GM23338 (cell line): ENCODE data around the gene VAMP8. TPM values are rescaled to one million over a fixed set of nuclear protein-coding genes. Genes with fewer than 3 reads are reported as not detected.
A peak's percentile ranks its signal among the peaks of the same experiment; 100 is the strongest.
"Not testable (repeated sequence)": the region's sequence is repeated elsewhere in the genome, so short reads cannot be mapped to it uniquely, and the experiment has no call there.

Source experiments
- ATAC-seq: fragments of 200-7000 bp; cut with Tn5 transposase; 3 replicates; pipeline ENCODE4 v1.9.1; 2020
- DNase-seq: peaks from one replicate; pipeline ENCODE4 v3.0.0-alpha.2; 2015; ENCODE audit warnings: low spot score
- H2AFZ ChIP-seq: fragments of 200-600 bp; sonication (generic); 2 replicates; pipeline ENCODE4 v1.8.0; 2016; ENCODE audit warnings: antibody characterized with exemption, mild to moderate bottlenecking, moderate library complexity
- H3F3A ChIP-seq: fragments of 200-600 bp; sonication (generic); replicated peaks from 2 replicates; pipeline ENCODE4 v1.8.0; 2017; ENCODE audit warnings: antibody characterized with exemption, mixed run types, low read depth
- H3K27ac ChIP-seq: fragments of 200-600 bp; sonication (generic); 2 replicates; pipeline ENCODE4 v1.6.1; 2016; ENCODE audit warnings: low read depth
- H3K27me3 ChIP-seq: fragments of 200-600 bp; sonication (generic); 2 replicates; pipeline ENCODE4 v1.8.0; 2016; ENCODE audit warnings: mild to moderate bottlenecking, mixed run types, moderate library complexity; ENCODE audit not compliant: insufficient read depth
- H3K36me3 ChIP-seq: fragments of 200-600 bp; sonication (generic); 2 replicates; pipeline ENCODE4 v1.8.0; 2016; ENCODE audit warnings: mild to moderate bottlenecking; ENCODE audit not compliant: insufficient read depth
- H3K4me1 ChIP-seq: fragments of 200-600 bp; sonication (generic); 2 replicates; pipeline ENCODE4 v1.8.0; 2016; ENCODE audit warnings: mild to moderate bottlenecking, moderate library complexity; ENCODE audit not compliant: insufficient read depth
- H3K4me2 ChIP-seq: fragments of 200-600 bp; sonication (generic); 2 replicates; pipeline ENCODE4 v1.7.1; 2017; ENCODE audit warnings: mixed run types
- H3K4me3 ChIP-seq: fragments of 200-600 bp; sonication (generic); 2 replicates; pipeline ENCODE4 v1.6.1; 2016; ENCODE audit warnings: mixed run types
- H3K79me2 ChIP-seq: fragments of 200-600 bp; sonication (generic); replicated peaks from 2 replicates; pipeline ENCODE4 v1.8.0; 2017; ENCODE audit warnings: mild to moderate bottlenecking; ENCODE audit not compliant: insufficient read depth
- H3K9me2 ChIP-seq: fragments of 200-600 bp; sonication (generic); 2 replicates; pipeline ENCODE4 v1.8.0; 2017; ENCODE audit not compliant: insufficient read depth
- H4K20me1 ChIP-seq: fragments of 200-600 bp; sonication (generic); replicated peaks from 2 replicates; pipeline ENCODE4 v1.8.0; 2017; ENCODE audit warnings: mild to moderate bottlenecking; ENCODE audit not compliant: insufficient read depth
- H3K27ac Mint-ChIP-seq: 2 replicates; pipeline ENCODE4 v1.8.0; 2020; ENCODE audit warnings: inconsistent platforms, mild to moderate bottlenecking, moderate library complexity, mixed read lengths
- H3K27me3 Mint-ChIP-seq: 3 replicates; pipeline ENCODE4 v1.8.0; 2022; ENCODE audit warnings: low read depth, mild to moderate bottlenecking, moderate library complexity, mixed read lengths, inconsistent platforms; ENCODE audit not compliant: insufficient read depth, poor library complexity
- H3K36me3 Mint-ChIP-seq: 3 replicates; pipeline ENCODE4 v1.8.0; 2021; ENCODE audit warnings: low read depth, mild to moderate bottlenecking, inconsistent platforms, moderate library complexity, mixed read lengths
- H3K4me1 Mint-ChIP-seq: 3 replicates; pipeline ENCODE4 v1.8.0; 2020; ENCODE audit warnings: mild to moderate bottlenecking, inconsistent platforms, mixed read lengths
- H3K4me3 Mint-ChIP-seq: 3 replicates; pipeline ENCODE4 v1.8.0; 2021; ENCODE audit warnings: moderate library complexity, mild to moderate bottlenecking, inconsistent platforms, mixed read lengths
- H3K9me3 Mint-ChIP-seq: 3 replicates; pipeline ENCODE4 v1.8.0; 2020; ENCODE audit warnings: moderate library complexity, mild to moderate bottlenecking, inconsistent platforms, mixed read lengths
- EZH2 ChIP-seq: fragments of 200-600 bp; sonication (generic); IDR thresholded peaks from one replicate; pipeline ENCODE4 v1.8.0; 2017; ENCODE audit warnings: antibody characterized with exemption, mild to moderate bottlenecking, low read depth; ENCODE audit not compliant: unreplicated experiment
- NANOG ChIP-seq: IDR thresholded peaks from 2 replicates; pipeline ENCODE4 v1.6.1; 2016; ENCODE audit warnings: antibody characterized with exemption, borderline replicate concordance
- POLR2AphosphoS5 ChIP-seq: IDR thresholded peaks from 2 replicates; pipeline ENCODE4 v1.6.1; 2016; ENCODE audit warnings: antibody characterized with exemption, low read depth
- STAT1 ChIP-seq: IDR thresholded peaks from one replicate; pipeline ENCODE4 v1.6.1; 2016; ENCODE audit warnings: antibody characterized with exemption; ENCODE audit not compliant: unreplicated experiment
- ZNF114 ChIP-seq: fragments of 250-450 bp; sonication (Bioruptor Pico); IDR thresholded peaks from 2 replicates; pipeline ENCODE4 v1.5.0; 2020; ENCODE audit warnings: mild to moderate bottlenecking, moderate library complexity
- polyA plus RNA-seq: library from polyadenylated mRNA; unstranded; fragments of >200 nt; fragmentation: Nextera tagmentation; extraction: Ambion mirVana; gene quantifications from 2 replicates; pipeline ENCODE4 v1.2.1, GENCODE V29; 2016
- total RNA-seq: library from RNA; depleted of rRNA; stranded (reverse); fragments of >200 nt; shearing (Covaris generic); gene quantifications from 2 replicates; pipeline ENCODE4 v1.2.3, GENCODE V29; 2014
- TF ChIP-seq, protein P1 (sequence below): fragments of 250-450 bp; sonication (Bioruptor Pico); IDR thresholded peaks from 2 replicates; pipeline ENCODE4 v1.5.0; 2020; ENCODE audit warnings: mild to moderate bottlenecking, moderate library complexity

Gene VAMP8
- total and polyA plus RNA-seq, 2 experiments from 2014 or later = 16.3 to 71.7 TPM

GRCh38 chr2:85544254-85544691 is 33.1 kb upstream of the VAMP8 start:
- not testable (repeated sequence) for H3K27me3 ChIP-seq, H2AFZ ChIP-seq, H3K27ac Mint-ChIP-seq, H3K9me2 ChIP-seq, H3K4me3 ChIP-seq, H3K4me3 Mint-ChIP-seq, ATAC-seq, H3K9me3 Mint-ChIP-seq, DNase-seq, H3K4me2 ChIP-seq
- peak; percentile 40 for TF ChIP-seq POLR2AphosphoS5
- peaks cover 19% of the 10 kb centered on the region for H3K27me3 Mint-ChIP-seq
- peaks cover 60% of the 10 kb centered on the region for H3K36me3 ChIP-seq
- peaks cover 76% of the 10 kb centered on the region for H3F3A ChIP-seq
- H3K4me1 Mint-ChIP-seq = peaks cover 34% of the 10 kb centered on the region
- H3K36me3 Mint-ChIP-seq = peaks cover 84% of the 10 kb centered on the region
- H4K20me1 ChIP-seq = peaks cover 38% of the 10 kb centered on the region
- peaks cover 16% of the 10 kb centered on the region for H3K4me1 ChIP-seq
- peaks cover 36% of the 10 kb centered on the region for H3K79me2 ChIP-seq
- peak overlapping the region; percentile 67; the same call in 1 of the 2 replicates for H3K27ac ChIP-seq

- not testable (repeated sequence) for H3K4me3 Mint-ChIP-seq, H3K4me2 ChIP-seq, H2AFZ ChIP-seq, ATAC-seq, H3K4me3 ChIP-seq, H3K9me3 Mint-ChIP-seq, DNase-seq, H3K27ac Mint-ChIP-seq, H3K9me2 ChIP-seq, H3K27me3 ChIP-seq
- Histone ChIP-seq H3K36me3 (peaks cover 65% of the 10 kb centered on the region), H4K20me1 (peaks cover 33% of the 10 kb centered on the region), H3F3A (peaks cover 71% of the 10 kb centered on the region), H3K27ac (peak overlapping the region; percentile 80), H3K4me1 (peaks cover 16% of the 10 kb centered on the region), H3K79me2 (peaks cover 27% of the 10 kb centered on the region)
- H3K27me3 Mint-ChIP-seq = peaks cover 21% of the 10 kb centered on the region
- peaks cover 40% of the 10 kb centered on the region for H3K4me1 Mint-ChIP-seq
- H3K36me3 Mint-ChIP-seq = peaks cover 84% of the 10 kb centered on the region
Measured at GRCh38 chr2:85544915-85545779, 32.2 kb upstream of the VAMP8 start.

DNA sequence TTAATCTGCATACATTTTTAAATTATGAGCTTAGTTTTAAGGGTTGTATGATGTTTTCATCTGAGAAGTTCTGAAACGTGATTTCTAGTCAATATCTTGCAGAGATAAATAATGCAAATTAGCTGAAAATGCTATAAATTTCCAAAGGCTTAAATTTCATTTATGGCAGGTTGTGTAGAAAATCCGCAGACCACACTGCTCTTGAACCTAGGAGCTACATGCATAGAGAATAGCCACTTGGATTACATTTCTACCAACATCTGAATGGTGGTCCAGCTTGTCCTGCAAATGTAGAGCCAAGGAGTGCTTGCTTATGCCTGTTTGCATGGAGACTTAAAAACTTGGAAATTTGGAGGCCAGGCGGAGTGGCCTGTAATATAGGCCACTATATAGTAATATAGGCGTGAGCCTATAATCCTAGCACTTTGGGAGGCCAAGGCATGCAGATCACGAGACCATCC is 31.6 kb upstream of the VAMP8 start:
- Mint-ChIP-seq H3K36me3 (peaks cover 84% of the 10 kb centered on the region), H3K27ac (no peak overlapping the region), H3K4me1 (peaks cover 39% of the 10 kb centered on the region), H3K27me3 (peaks cover 21% of the 10 kb centered on the region), H3K9me3 (no peaks in the 10 kb centered on the region; the same call in 2 of the 3 replicates), H3K4me3 (no peak overlapping the region)
- Histone ChIP-seq H3K27ac (peak overlapping the region; percentile 80), H3K4me2 (no peak overlapping the region), H4K20me1 (peaks cover 26% of the 10 kb centered on the region), H3F3A (peaks cover 66% of the 10 kb centered on the region), H3K9me2 (no peaks in the 10 kb centered on the region), H3K36me3 (peaks cover 64% of the 10 kb centered on the region), H3K27me3 (no peaks in the 10 kb centered on the region), H2AFZ (no peak overlapping the region), H3K4me1 (peaks cover 13% of the 10 kb centered on the region), H3K4me3 (no peak overlapping the region), H3K79me2 (peaks cover 20% of the 10 kb centered on the region)
- ATAC-seq (no peak), DNase-seq (no peak)
- TF ChIP-seq, protein P1, sequence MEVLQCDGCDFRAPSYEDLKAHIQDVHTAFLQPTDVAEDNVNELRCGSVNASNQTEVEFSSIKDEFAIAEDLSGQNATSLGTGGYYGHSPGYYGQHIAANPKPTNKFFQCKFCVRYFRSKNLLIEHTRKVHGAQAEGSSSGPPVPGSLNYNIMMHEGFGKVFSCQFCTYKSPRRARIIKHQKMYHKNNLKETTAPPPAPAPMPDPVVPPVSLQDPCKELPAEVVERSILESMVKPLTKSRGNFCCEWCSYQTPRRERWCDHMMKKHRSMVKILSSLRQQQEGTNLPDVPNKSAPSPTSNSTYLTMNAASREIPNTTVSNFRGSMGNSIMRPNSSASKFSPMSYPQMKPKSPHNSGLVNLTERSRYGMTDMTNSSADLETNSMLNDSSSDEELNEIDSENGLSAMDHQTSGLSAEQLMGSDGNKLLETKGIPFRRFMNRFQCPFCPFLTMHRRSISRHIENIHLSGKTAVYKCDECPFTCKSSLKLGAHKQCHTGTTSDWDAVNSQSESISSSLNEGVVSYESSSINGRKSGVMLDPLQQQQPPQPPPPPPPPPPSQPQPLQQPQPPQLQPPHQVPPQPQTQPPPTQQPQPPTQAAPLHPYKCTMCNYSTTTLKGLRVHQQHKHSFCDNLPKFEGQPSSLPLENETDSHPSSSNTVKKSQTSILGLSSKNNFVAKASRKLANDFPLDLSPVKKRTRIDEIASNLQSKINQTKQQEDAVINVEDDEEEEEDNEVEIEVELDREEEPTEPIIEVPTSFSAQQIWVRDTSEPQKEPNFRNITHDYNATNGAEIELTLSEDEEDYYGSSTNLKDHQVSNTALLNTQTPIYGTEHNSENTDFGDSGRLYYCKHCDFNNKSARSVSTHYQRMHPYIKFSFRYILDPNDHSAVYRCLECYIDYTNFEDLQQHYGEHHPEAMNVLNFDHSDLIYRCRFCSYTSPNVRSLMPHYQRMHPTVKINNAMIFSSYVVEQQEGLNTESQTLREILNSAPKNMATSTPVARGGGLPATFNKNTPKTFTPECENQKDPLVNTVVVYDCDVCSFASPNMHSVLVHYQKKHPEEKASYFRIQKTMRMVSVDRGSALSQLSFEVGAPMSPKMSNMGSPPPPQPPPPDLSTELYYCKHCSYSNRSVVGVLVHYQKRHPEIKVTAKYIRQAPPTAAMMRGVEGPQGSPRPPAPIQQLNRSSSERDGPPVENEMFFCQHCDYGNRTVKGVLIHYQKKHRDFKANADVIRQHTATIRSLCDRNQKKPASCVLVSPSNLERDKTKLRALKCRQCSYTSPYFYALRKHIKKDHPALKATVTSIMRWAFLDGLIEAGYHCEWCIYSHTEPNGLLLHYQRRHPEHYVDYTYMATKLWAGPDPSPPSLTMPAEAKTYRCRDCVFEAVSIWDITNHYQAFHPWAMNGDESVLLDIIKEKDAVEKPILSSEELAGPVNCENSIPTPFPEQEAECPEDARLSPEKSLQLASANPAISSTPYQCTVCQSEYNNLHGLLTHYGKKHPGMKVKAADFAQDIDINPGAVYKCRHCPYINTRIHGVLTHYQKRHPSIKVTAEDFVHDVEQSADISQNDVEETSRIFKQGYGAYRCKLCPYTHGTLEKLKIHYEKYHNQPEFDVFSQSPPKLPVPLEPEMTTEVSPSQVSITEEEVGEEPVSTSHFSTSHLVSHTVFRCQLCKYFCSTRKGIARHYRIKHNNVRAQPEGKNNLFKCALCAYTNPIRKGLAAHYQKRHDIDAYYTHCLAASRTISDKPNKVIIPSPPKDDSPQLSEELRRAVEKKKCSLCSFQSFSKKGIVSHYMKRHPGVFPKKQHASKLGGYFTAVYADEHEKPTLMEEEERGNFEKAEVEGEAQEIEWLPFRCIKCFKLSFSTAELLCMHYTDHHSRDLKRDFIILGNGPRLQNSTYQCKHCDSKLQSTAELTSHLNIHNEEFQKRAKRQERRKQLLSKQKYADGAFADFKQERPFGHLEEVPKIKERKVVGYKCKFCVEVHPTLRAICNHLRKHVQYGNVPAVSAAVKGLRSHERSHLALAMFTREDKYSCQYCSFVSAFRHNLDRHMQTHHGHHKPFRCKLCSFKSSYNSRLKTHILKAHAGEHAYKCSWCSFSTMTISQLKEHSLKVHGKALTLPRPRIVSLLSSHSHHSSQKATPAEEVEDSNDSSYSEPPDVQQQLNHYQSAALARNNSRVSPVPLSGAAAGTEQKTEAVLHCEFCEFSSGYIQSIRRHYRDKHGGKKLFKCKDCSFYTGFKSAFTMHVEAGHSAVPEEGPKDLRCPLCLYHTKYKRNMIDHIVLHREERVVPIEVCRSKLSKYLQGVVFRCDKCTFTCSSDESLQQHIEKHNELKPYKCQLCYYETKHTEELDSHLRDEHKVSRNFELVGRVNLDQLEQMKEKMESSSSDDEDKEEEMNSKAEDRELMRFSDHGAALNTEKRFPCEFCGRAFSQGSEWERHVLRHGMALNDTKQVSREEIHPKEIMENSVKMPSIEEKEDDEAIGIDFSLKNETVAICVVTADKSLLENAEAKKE = no peak
- TF ChIP-seq NANOG (no peak), STAT1 (no peak), EZH2 (no peak), ZNF114 (no peak)
